ENCODE data around the gene SHC3.

SHC3 gene

DNA sequence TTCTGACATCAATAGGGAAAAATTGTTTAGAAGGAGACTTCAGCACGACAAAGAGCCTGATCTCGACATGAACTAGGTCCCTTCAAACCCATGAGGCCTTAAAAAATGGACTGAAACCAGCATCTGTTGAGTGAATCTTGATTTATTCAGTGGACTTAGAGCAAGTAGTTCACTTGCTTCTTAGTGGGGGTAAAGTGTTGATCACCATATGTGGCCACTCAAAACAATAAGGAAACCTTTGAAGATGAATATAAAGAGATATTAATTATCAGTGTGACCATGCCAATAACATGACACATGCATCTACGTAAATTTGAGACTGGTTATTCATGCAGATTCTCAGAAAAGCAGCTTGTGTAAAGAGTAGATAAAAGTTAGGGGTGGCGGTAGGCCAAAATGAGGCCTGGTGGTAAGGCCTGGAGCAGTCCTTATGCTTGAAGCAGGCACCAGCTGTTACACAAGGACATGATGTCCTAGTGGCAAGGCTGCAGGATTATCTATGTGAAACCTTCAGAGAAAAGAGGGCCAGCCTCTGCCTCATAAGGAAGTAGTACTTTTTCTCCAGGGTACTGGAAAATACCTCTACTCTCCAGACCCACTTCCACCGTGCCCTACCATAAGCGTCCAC, 126.0 kb downstream of the SHC3 start:
- no peak for DNase-seq (ENCODE audit: low spot score)

DNA sequence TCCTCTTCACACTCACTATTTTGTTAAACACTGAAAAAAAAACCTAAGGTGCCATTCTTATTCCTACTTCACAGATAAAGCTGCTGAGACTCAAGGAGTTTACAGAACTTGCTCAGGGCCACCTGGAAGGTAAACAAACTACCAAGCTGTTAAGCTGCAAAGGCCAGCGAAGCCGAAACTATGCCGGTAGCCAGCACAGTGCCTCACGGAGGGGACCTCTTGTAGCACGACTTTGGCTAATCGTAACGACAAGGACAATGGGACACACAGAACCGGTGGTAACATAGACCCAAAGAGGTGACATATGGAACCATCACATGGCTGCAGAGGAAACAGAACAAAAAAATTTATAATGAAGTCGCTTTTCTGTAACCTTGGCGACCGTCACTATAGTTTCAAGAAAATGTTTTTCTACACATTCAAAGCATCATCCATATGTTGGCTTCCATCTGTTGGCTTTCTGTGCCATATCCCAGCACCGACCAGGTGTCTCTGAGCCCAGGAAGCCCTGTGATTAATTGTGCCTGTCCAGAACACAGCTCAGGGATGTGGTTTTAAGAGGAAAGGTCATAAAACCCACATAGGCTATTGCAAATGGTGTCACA, 127.1 kb downstream of the SHC3 start:
- DNase-seq (ENCODE audit: low spot score) = no peak

- no peak for DNase-seq (ENCODE audit: low spot score)
These were observed 129.0 kb downstream of the SHC3 start for GRCh38 chr9:89049646-89050045.

DNA sequence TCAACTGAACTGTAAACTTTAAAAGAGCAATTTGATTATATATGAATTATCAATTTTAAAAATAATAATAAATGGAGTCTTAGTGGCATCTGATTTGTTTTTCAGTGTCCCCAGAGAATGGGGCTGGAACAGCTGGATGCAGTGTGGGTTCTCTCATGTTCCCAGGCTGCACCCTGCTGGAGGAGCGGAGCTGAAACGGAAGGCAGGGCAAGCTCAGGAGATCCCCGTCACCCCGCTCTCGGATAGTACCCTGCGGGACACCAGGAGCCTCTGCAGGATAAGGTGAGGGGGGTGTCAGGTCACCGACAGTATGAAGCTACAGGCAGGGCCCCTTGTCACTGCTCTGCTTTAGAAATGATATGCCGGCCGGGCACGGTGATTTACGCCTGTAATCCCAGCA, 130.0 kb downstream of the SHC3 start:
- no peak for DNase-seq (ENCODE audit: low spot score)

- DNase-seq (ENCODE audit: low spot score) = no peak
These were observed 131.0 kb downstream of the SHC3 start for GRCh38 chr9:89047667-89048066.

- DNase-seq (ENCODE audit: low spot score) = peak; percentile 30
These were observed 131.8 kb downstream of the SHC3 start for GRCh38 chr9:89046832-89047231.

- no peak for DNase-seq (ENCODE audit: low spot score)
These were observed 133.7 kb downstream of the SHC3 start for GRCh38 chr9:89044881-89045280.

DNA sequence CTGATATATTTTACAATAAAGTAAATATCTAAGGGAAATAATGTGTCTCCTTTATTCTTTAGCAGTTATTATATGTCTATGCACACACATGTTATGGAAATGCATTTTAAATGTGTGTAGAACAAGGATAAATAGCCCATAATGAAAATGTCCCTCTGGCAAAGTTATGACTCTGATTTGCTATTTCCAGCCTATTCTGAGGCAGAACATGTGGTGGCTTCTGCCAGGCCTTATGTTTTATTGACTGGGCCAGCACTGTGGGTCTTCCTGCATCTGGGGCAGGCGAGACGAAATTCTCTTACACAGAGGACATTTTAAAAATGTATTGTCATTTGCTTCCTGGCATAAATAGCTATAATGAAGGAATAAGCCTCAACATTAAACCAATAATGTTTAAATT, 134.5 kb downstream of the SHC3 start:
- no peak for DNase-seq (ENCODE audit: low spot score)

GRCh38 chr9:89042984-89043383, 135.6 kb downstream of the SHC3 start:
- DNase-seq (ENCODE audit: low spot score) = no peak

- no peak for DNase-seq (ENCODE audit: low spot score)
These were observed 139.0 kb downstream of the SHC3 start for GRCh38 chr9:89039664-89040063.

GRCh38 chr9:89039104-89039465, 139.5 kb downstream of the SHC3 start:
- DNase-seq (ENCODE audit: low spot score) = no peak

GRCh38 chr9:89038382-89039103, 140.1 kb downstream of the SHC3 start:
- DNase-seq (ENCODE audit: low spot score) = peak; percentile 83

DNA sequence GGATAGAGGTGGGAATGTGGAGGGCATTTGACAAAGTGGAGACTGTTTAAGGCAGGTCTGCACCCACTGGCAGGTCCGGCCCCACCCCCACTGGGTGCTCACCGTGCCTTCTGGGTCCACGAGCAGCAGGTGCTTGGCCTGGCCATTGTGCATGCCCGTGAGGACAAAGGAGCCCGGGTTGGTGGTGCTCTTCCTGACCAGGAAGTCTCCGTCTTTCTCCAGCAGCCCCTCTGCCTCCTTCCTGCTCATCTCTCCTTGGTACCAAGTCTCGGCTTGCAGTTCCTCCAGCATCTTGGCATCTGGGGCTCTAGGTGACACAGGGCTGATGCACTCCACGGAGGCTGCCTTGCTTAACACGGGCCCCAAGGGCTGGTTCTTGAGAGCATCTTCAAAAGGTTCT, 140.7 kb downstream of the SHC3 start:
- no peak for DNase-seq (ENCODE audit: low spot score)

DNA sequence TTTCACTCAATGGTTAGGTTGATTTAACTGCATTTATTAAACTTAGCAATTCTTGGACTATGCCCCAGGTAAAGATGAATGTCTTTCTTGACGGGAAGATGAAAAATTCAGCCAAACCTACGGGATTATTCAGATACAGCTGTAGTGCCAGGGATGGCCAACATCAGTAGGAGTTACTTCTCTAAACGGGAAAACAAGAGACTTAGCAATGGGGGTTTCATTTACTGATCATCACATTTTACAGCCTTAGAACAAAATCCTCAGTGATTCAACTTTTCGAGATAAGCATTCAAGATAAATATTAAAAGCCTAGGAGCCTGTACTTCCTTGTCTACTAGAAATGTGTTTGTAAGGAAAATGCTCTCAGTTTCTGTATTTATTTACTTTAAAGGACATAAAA, 141.3 kb downstream of the SHC3 start:
- no peak for DNase-seq (ENCODE audit: low spot score)

- no peak for DNase-seq (ENCODE audit: low spot score)
These were observed 141.7 kb downstream of the SHC3 start for GRCh38 chr9:89036891-89037290.

GRCh38 chr9:89036383-89036782, 142.2 kb downstream of the SHC3 start:
- no peak for DNase-seq (ENCODE audit: low spot score)

GRCh38 chr9:89032661-89033060, 146.0 kb downstream of the SHC3 start:
- no peak for DNase-seq (ENCODE audit: low spot score)

- no peak for DNase-seq (ENCODE audit: low spot score)
These were observed 146.4 kb downstream of the SHC3 start for GRCh38 chr9:89032173-89032572.

DNA sequence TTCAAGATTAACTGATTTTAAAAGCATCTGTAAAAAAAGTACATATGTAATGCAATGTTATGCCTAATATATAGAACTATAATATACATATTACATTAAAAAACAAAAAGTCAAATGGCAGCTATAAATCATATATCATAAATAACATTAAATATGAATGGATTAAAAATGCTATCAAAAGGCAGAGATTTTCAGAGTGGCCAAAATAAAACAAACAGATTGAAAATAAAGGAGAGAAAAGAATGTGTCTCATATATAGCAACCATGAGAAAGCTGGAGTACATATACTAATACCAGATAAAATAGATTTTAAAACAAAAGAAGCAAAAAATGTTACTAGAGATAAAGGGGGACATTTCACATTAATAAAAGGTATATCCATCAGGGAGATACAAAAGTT, 148.8 kb downstream of the SHC3 start:
- no peak for DNase-seq (ENCODE audit: low spot score)

- no peak for DNase-seq (ENCODE audit: low spot score)
These were observed 151.7 kb downstream of the SHC3 start for GRCh38 chr9:89026876-89027275.

DNA sequence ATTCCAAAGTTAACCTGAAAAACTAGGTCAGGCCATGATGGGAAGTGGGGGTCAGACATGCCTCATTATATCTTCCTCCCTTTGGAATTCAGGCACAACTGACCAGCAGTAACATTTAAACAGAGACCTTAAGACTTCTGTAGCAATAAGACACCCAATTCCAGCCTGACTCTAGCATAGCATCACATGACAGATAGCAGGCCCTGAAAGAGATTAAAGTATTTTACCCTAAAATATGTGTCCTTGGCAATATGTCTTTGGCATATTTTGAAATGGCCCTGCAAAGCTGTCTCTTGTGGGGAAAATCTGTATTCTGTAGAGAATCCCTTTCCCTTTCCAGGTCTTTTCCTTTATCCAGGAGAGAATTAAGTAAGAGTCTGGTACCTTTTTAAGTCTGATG, 153.1 kb downstream of the SHC3 start:
- no peak for DNase-seq (ENCODE audit: low spot score)

DNA sequence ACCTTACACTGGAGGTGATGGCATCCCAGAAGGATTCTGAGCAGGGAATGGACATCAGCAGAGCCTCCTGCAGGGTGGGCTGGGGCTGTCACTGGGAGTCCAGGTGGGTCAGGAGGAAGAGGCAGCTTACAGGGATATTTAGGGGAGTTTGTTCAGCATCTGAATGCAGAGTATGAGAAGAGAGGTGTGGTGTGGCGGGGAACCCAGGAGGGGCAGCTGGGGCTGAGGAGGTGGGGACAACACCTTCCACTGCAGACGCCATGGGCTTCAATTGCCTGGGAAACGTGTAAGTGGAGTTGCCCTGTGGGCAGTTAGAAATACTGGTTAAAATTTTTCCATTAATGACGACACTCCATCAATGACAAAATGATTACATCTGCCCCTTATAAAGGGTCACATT, 153.9 kb downstream of the SHC3 start:
- no peak for DNase-seq (ENCODE audit: low spot score)

GRCh38 chr9:89023740-89024139, 154.9 kb downstream of the SHC3 start:
- no peak for DNase-seq (ENCODE audit: low spot score)

DNA sequence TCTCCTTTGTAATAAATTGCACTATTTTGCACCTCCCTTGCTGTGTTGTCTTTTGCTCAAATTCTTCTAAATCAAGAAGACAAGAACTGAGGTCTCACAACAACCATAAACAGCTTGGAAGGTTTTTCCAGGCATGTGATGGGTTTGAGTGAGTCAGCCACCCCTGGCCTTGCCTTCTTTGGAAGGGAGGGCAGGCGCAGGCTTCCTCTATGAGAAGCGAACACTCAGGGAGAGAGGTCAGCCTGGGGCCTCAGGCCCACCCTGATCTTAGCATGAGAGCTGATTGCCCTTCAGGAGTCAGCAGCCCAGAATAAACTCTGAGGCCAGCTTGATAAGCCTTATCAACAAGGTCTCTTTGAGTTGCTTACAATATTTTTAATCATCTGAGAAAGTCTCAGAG, 155.7 kb downstream of the SHC3 start:
- DNase-seq (ENCODE audit: low spot score) = no peak
